K562 (cell line): ENCODE results near the gene WASHC3. TPM values are rescaled to one million over a fixed set of nuclear protein-coding genes. Genes with fewer than 3 reads are reported as not detected.

Experiments used
- FOSL1 ChIP-seq: fragments of 200-800 bp; sonication (Bioruptor generic); conservative IDR thresholded peaks from 2 replicates; pipeline ENCODE4 v1.6.1; 2016; ENCODE audit warnings: missing genetic modification characterization, missing compliant biosample characterization
- FOXM1 ChIP-seq, 2 experiments: fragments of 450-650 bp in 1 of 2; sonication (generic) in 1 of 2; formaldehyde crosslinking in 1 of 2; IDR thresholded peaks; 2 replicates each; pipeline versions ENCODE4 v1.6.1 to v1.9.0; 2017 to 2022; ENCODE audit warnings: low read depth in 2 of 2, mild to moderate bottlenecking in 2 of 2, missing genetic modification reagents in 1 of 2, moderate library complexity in 1 of 2
- JUND ChIP-seq, 2 experiments: IDR thresholded peaks; 2 replicates in 1 of 2; 3 replicates in 1 of 2; pipeline ENCODE4 v1.6.1; 2011; ENCODE audit warnings: borderline replicate concordance in 2 of 2, low read depth in 2 of 2, low read length in 2 of 2, improper control_type of control experiment in 1 of 2, missing biosample characterization in 1 of 2, missing genetic modification characterization in 1 of 2, missing genetic modification reagents in 1 of 2
- LEF1 ChIP-seq: fragments of 450-650 bp; IDR thresholded peaks from 2 replicates; pipeline ENCODE4 v1.6.1; 2016; ENCODE audit warnings: mild to moderate bottlenecking
- MAFG ChIP-seq: fragments of 450-650 bp; conservative IDR thresholded peaks from 2 replicates; pipeline ENCODE4 v1.6.1; 2016; ENCODE audit warnings: missing genetic modification characterization, missing compliant biosample characterization
- MAFK ChIP-seq: IDR thresholded peaks from 2 replicates; pipeline ENCODE4 v1.6.1; 2011; ENCODE audit warnings: low read length, improper control_type of control experiment
- NFE2 ChIP-seq: IDR thresholded peaks from 2 replicates; pipeline ENCODE4 v1.6.1; 2014; ENCODE audit warnings: antibody characterized with exemption, low read depth
- PCBP1 ChIP-seq: fragments of 200-400 bp; formaldehyde crosslinking; IDR thresholded peaks from 2 replicates; pipeline ENCODE4 v1.6.1; 2018; ENCODE audit warnings: mild to moderate bottlenecking, low read depth, low read length; ENCODE audit not compliant: poor library complexity, severe bottlenecking
- STAG1 ChIP-seq: sonication (generic); formaldehyde crosslinking; IDR thresholded peaks from 2 replicates; pipeline ENCODE4 v1.5.0; 2020; ENCODE audit warnings: missing genetic modification reagents, borderline replicate concordance
- ZNF212 ChIP-seq: fragments of 450-650 bp; formaldehyde crosslinking; IDR thresholded peaks from 2 replicates; pipeline ENCODE4 v1.4.0; 2020; ENCODE audit warnings: mild to moderate bottlenecking
- ZNF436 ChIP-seq: fragments of 250-450, 450-650 bp; sonication (Bioruptor Pico); formaldehyde crosslinking; IDR thresholded peaks from 2 replicates; pipeline ENCODE4 v1.7.0; 2020; ENCODE audit warnings: mild to moderate bottlenecking
- ZNF785 ChIP-seq: fragments of 250-450 bp; sonication (Bioruptor Pico); IDR thresholded peaks from 2 replicates; pipeline ENCODE4 v1.4.0; 2020; ENCODE audit warnings: mild to moderate bottlenecking
- polyA plus RNA-seq, 8 experiments: library from polyadenylated mRNA; depleted of rRNA in 4 of 8; stranded (reverse) in 5 of 8; unstranded in 3 of 8; fragments of >200 nt; fragmentation: Nextera tagmentation in 2 of 8; fragmentation: Illumina TruSeq in 1 of 8; extraction: Ambion mirVana in 2 of 8; extraction: Trizol in 1 of 8; gene quantifications; 2 replicates each; pipeline versions ENCODE4 v1.2.1 to v1.2.3, GENCODE V29; 2011 to 2014; ENCODE audit warnings: inconsistent platforms in 1 of 8, missing spikeins in 1 of 8
- total RNA-seq, 7 experiments: library from RNA; depleted of rRNA in 6 of 7; stranded (reverse); fragments of >200 nt in 6 of 7; fragmentation: Illumina TruSeq in 2 of 7; extraction: Trizol in 2 of 7; gene quantifications; 2 replicates each; pipeline versions ENCODE4 v1.2.1 to v1.2.3, GENCODE V29; 2011 to 2021; ENCODE audit warnings: low replicate concordance in 1 of 7
- TF ChIP-seq, protein P1 (sequence below): fragments of 450-650 bp; IDR thresholded peaks from 2 replicates; pipeline ENCODE4 v1.6.1; 2016; ENCODE audit warnings: mild to moderate bottlenecking, moderate library complexity
- TF ChIP-seq, protein P2 (sequence below): sonication (generic); formaldehyde crosslinking; IDR thresholded peaks from 2 replicates; pipeline ENCODE4 v1.8.1; 2023; ENCODE audit warnings: mild to moderate bottlenecking, missing genetic modification reagents

Gene WASHC3
- total and polyA plus RNA-seq, 9 of the 15 experiments (the other 6 are each of a cell fraction or from before 2014, with no cell fraction given) = 14.3 to 74.9 (median 35.1) TPM

DNA sequence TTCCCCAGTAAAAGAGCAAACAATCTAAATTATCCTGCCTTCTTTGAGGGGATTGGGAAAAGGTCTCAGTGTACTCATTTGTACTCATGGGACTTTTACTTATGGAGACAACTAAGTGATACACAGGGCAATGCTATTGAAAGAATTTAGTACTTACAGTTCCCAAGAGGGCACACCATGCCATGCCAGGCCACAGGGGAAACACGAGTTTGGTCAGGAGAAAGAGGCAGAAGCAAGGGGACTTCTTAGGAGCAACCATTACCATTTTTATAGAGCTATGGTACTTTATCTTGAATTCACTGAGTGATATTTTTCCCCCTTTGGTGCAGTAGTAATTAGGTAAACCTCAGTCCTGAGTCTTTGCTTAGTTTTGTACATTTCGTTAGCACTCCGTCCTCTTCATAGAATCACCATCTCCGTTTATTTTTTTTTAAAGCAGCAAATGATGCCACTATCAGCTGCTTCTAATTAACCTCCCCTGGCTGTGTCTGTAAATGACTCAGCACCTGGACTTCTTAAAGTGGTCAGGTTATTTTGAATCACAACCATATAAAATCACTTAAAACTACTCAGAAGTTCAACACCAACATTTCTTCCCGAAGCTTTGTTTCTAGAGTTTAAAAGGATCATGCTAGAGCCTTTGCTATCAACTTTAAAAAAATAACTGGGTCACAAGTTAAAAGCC lies 5.9 kb upstream of the WASHC3 start (continued):
- TF ChIP-seq, protein P1, sequence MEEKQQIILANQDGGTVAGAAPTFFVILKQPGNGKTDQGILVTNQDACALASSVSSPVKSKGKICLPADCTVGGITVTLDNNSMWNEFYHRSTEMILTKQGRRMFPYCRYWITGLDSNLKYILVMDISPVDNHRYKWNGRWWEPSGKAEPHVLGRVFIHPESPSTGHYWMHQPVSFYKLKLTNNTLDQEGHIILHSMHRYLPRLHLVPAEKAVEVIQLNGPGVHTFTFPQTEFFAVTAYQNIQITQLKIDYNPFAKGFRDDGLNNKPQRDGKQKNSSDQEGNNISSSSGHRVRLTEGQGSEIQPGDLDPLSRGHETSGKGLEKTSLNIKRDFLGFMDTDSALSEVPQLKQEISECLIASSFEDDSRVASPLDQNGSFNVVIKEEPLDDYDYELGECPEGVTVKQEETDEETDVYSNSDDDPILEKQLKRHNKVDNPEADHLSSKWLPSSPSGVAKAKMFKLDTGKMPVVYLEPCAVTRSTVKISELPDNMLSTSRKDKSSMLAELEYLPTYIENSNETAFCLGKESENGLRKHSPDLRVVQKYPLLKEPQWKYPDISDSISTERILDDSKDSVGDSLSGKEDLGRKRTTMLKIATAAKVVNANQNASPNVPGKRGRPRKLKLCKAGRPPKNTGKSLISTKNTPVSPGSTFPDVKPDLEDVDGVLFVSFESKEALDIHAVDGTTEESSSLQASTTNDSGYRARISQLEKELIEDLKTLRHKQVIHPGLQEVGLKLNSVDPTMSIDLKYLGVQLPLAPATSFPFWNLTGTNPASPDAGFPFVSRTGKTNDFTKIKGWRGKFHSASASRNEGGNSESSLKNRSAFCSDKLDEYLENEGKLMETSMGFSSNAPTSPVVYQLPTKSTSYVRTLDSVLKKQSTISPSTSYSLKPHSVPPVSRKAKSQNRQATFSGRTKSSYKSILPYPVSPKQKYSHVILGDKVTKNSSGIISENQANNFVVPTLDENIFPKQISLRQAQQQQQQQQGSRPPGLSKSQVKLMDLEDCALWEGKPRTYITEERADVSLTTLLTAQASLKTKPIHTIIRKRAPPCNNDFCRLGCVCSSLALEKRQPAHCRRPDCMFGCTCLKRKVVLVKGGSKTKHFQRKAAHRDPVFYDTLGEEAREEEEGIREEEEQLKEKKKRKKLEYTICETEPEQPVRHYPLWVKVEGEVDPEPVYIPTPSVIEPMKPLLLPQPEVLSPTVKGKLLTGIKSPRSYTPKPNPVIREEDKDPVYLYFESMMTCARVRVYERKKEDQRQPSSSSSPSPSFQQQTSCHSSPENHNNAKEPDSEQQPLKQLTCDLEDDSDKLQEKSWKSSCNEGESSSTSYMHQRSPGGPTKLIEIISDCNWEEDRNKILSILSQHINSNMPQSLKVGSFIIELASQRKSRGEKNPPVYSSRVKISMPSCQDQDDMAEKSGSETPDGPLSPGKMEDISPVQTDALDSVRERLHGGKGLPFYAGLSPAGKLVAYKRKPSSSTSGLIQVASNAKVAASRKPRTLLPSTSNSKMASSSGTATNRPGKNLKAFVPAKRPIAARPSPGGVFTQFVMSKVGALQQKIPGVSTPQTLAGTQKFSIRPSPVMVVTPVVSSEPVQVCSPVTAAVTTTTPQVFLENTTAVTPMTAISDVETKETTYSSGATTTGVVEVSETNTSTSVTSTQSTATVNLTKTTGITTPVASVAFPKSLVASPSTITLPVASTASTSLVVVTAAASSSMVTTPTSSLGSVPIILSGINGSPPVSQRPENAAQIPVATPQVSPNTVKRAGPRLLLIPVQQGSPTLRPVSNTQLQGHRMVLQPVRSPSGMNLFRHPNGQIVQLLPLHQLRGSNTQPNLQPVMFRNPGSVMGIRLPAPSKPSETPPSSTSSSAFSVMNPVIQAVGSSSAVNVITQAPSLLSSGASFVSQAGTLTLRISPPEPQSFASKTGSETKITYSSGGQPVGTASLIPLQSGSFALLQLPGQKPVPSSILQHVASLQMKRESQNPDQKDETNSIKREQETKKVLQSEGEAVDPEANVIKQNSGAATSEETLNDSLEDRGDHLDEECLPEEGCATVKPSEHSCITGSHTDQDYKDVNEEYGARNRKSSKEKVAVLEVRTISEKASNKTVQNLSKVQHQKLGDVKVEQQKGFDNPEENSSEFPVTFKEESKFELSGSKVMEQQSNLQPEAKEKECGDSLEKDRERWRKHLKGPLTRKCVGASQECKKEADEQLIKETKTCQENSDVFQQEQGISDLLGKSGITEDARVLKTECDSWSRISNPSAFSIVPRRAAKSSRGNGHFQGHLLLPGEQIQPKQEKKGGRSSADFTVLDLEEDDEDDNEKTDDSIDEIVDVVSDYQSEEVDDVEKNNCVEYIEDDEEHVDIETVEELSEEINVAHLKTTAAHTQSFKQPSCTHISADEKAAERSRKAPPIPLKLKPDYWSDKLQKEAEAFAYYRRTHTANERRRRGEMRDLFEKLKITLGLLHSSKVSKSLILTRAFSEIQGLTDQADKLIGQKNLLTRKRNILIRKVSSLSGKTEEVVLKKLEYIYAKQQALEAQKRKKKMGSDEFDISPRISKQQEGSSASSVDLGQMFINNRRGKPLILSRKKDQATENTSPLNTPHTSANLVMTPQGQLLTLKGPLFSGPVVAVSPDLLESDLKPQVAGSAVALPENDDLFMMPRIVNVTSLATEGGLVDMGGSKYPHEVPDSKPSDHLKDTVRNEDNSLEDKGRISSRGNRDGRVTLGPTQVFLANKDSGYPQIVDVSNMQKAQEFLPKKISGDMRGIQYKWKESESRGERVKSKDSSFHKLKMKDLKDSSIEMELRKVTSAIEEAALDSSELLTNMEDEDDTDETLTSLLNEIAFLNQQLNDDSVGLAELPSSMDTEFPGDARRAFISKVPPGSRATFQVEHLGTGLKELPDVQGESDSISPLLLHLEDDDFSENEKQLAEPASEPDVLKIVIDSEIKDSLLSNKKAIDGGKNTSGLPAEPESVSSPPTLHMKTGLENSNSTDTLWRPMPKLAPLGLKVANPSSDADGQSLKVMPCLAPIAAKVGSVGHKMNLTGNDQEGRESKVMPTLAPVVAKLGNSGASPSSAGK = no peak
- TF ChIP-seq NFE2 (peak; percentile 85), FOSL1 (tag) (0 out of 2 replicates have a peak, but pooled peaks have one; percentile 24), MAFK (peak; percentile 19; the same call in 1 of the 2 replicates), STAG1 (CRISPR knock-in tag) (no peak), MAFG (tag) (peak; percentile 73), LEF1 (no peak), JUND (IDR thresholded peaks at IDR 0.05; ENCODE audit: borderline replicate concordance, low read depth, low read length) (no peak), JUND (tag; IDR thresholded peaks at IDR 0.05; ENCODE audit: borderline replicate concordance, low read depth, low read length) (no peak), FOXM1 (IDR thresholded peaks at IDR 0.05; ENCODE audit: low read depth) (peak; percentile 60), FOXM1 (CRISPR knock-in tag; IDR thresholded peaks at IDR 0.05; ENCODE audit: low read depth) (no peak), ZNF785 (CRISPR knock-in tag) (no peak), PCBP1 (no peak), ZNF436 (CRISPR knock-in tag) (no peak), ZNF212 (CRISPR knock-in tag) (no peak)
- TF ChIP-seq, protein P2, sequence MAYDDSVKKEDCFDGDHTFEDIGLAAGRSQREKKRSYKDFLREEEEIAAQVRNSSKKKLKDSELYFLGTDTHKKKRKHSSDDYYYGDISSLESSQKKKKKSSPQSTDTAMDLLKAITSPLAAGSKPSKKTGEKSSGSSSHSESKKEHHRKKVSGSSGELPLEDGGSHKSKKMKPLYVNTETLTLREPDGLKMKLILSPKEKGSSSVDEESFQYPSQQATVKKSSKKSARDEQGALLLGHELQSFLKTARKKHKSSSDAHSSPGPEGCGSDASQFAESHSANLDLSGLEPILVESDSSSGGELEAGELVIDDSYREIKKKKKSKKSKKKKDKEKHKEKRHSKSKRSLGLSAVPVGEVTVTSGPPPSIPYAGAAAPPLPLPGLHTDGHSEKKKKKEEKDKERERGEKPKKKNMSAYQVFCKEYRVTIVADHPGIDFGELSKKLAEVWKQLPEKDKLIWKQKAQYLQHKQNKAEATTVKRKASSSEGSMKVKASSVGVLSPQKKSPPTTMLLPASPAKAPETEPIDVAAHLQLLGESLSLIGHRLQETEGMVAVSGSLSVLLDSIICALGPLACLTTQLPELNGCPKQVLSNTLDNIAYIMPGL (CRISPR knock-in tag) = no peak
